Uterus (tissue), 2 donors: ENCODE measurements around the gene GRIN2A.

Experiments used
- POLR2A ChIP-seq, 2 donors: fragments of 450-650 bp; IDR thresholded peaks; one replicate each; pipeline ENCODE4 v1.6.1; 2016; ENCODE audit warnings: antibody characterized with exemption in 2 of 2, mild to moderate bottlenecking in 1 of 2, moderate library complexity in 1 of 2
- TF ChIP-seq, protein P1 (sequence below), 4 experiments: fragments of 200-600 bp in 2 of 4; fragments of 450-650 bp in 2 of 4; sonication (generic) in 2 of 4; IDR thresholded peaks; one replicate each; pipeline ENCODE4 v1.5.1; 2016 to 2019; ENCODE audit warnings: antibody characterized with exemption in 4 of 4, mild to moderate bottlenecking in 2 of 4, moderate library complexity in 1 of 4

DNA sequence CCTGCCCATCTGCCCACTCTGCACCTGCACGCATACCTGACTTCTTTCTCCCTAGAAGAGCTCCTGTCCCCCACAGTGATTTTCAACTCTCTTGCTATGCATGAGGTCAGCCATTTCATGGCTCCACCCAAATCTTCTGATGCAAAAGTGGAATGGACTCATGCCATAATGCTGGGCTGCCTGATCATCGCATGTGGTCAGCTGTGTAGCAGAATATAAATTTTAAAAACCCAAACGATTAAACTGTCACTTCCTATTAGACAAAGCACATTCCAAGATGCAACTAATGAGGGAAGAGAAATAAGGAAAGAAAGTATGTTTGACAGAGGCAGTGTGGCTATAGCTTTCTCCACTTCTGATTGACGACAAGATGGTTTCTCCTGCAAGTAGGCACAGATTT is 26.1 kb downstream of the GRIN2A start:
- TF ChIP-seq, protein P1, sequence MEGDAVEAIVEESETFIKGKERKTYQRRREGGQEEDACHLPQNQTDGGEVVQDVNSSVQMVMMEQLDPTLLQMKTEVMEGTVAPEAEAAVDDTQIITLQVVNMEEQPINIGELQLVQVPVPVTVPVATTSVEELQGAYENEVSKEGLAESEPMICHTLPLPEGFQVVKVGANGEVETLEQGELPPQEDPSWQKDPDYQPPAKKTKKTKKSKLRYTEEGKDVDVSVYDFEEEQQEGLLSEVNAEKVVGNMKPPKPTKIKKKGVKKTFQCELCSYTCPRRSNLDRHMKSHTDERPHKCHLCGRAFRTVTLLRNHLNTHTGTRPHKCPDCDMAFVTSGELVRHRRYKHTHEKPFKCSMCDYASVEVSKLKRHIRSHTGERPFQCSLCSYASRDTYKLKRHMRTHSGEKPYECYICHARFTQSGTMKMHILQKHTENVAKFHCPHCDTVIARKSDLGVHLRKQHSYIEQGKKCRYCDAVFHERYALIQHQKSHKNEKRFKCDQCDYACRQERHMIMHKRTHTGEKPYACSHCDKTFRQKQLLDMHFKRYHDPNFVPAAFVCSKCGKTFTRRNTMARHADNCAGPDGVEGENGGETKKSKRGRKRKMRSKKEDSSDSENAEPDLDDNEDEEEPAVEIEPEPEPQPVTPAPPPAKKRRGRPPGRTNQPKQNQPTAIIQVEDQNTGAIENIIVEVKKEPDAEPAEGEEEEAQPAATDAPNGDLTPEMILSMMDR (IDR thresholded peaks at IDR 0.05): no peak
- no peak for TF ChIP-seq POLR2A (IDR thresholded peaks at IDR 0.05)
